Stimulated activated CD4-positive, alpha-beta T cell treated with anti-CD3 and anti-CD28 coated beads, TNF-alpha, amount 100 ng/mL, for 48 hours (primary cell): Measurements from ENCODE around the gene GASK1A.
"Not testable (repeated sequence)": the region's sequence is repeated elsewhere in the genome, so short reads cannot be mapped to it uniquely, and the experiment has no call there.

Experiments used
- DNase-seq, 3 donors: peaks; one replicate each; pipeline ENCODE4 v3.0.0-alpha.2; 2020; ENCODE audit warnings: low read depth in 3 of 3

GASK1A gene

DNA sequence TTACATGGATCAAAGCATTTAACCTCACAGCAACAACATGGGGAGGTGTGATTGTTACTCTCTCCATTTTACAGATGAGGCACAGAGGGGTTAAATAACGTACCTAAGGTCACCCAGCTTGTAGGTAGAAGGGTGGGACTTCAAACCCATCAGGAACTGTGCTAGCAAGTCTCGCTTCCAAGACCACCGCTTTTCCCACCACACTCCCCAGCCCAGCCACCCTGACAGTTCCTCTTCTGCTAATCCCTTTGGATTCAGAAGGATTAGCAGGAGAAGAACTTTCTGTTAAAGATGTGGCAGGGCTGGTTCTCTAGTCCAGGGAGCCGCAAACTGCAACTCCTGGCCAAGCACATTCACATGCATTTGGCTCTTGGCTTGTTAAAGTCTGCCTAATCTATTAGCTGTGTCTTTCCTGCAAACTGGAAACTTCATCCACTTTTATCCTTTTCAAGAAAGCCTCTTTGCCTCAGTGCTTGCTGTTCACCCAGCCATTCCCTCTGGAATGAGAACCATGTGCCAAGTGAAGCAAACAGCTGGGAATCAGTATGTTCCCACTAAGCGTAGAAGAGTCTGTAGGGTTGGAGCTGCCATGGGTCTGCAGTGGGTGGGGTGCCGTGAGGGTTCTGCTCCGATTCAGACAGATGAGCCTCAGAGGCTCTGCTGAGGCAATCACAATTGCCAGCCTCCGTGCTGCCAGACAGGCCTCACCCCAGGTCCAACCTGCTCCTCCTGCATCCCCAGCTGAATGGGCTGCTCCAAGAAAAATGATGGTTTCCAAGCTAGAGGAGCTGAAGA lies 82.2 kb downstream of the GASK1A start:
- DNase-seq, result no peak

DNA sequence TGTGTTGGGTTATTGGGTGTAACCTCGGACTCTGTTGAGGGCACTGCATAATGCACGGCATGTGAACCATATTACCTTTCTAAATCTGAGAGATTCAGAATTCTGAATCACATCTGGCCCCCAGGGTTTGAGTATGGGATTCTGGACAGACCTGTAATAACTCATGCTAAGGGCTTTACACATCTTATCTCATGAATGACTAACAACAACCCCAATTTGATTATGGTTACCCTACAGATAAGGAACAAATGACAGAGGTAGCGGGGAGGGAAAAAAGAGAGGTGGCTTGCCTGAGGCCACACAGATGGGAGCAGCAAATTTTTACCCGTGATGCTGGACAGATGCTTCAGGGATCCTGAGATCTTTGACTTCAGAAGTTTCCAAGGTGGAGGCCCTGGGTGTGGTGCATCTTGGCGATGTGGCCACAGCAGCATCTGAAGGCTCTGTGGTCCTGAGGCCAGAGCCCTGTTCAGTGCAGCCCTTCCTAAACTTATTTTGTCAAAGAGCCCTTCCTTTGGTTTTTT lies 83.0 kb downstream of the GASK1A start:
- DNase-seq, result no peak

- no peak for DNase-seq
These were observed 83.5 kb downstream of the GASK1A start for GRCh38 chr3:43062564-43063040.

DNA sequence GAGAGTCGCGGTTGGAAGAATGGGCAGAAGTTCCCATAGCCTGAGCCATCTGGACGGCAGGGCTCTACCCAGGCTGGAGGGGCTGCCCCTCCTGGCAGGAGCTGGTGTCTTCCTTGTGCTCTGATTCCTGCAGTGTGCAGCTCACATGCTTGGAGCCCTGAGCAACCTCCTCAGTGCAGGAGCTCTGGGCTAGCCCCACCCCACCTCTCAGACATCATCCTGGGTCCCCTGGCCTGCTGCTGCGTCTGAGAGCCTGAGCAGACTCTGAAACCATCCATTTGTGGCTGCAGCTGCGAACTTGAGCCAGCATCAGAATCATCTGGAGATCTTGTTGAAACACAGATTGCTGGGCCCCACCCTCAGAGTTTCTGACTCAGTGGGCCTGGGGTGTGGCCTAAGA lies 84.0 kb downstream of the GASK1A start:
- DNase-seq, result no peak

- DNase-seq, result not testable (repeated sequence)
These were observed 91.6 kb downstream of the GASK1A start for GRCh38 chr3:43070670-43071069.

GRCh38 chr3:43071313-43071893 lies 92.3 kb downstream of the GASK1A start:
- DNase-seq, result peak in 1 of 3 donors; percentile 18

GRCh38 chr3:43072361-43072760 lies 93.2 kb downstream of the GASK1A start:
- no peak for DNase-seq

DNA sequence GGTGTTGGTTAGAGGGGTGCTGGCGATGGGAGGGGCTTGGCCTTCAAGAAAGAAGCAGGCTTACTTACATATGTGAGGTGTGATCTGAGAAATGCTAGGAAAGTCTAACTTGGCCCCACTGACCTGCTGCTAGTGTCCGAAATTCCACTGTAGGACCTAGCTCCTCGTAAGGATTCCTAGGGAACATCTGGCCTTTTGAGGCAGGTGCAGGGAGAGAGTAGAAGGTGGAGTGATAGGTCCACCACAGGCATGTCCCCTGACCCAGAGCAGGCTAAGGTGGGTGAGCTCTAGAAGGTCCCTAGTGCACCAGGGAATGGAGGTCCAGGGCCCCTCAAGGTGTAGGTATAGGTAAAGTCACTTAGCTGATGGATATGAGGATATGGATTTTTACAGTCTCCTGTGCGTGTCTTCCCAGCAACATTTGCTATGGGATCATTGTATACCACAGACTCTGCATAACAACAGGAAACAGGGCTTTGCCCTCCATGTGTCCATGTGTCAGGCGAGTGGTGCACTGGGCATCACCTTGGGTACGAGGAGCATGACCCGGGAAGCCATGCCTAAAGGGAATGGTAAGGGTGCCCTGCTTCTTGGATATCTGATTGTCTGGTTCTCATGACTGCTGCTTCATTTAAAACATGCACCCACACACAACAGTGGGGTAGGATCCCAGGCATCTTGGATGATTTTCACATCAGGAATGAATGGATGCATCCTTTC lies 94.2 kb downstream of the GASK1A start:
- DNase-seq, result no peak

DNA sequence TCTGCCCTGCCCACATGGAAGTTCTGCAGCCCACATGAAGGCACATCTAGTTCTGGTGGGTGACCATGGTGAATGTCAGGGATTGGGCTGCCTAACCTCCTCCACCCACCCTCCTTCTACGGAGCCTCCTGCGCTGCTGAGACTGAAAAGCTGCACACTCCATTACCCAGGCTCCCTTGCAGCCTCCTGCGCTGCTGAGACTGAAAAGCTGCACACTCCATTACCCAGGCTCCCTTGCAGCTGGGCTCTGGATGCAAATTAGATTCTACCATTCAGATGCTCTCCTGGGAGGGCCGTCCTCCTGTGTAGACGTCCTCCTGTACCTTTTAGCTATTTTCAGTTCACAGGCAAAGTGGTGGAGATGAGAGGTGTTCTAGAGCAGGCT lies 94.7 kb downstream of the GASK1A start:
- DNase-seq, result no peak

DNA sequence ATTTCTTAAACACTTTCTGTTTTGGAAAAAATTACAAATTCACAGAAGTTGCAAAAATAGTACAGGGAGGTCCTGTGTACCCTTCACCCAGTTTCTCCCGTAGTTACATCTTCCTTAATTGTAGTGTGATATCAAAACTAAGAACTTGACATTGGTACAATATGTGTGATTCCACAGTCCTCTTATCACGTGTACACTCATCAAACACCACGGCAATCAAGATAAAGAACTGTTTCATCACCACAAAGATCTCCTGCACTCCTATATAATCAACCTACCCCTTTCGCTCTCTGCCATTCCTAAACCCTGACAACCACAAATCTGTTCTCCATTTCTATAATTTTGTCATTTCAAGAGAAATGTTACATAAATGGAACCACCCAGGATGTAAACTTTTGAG lies 95.4 kb downstream of the GASK1A start:
- no peak for DNase-seq

DNA sequence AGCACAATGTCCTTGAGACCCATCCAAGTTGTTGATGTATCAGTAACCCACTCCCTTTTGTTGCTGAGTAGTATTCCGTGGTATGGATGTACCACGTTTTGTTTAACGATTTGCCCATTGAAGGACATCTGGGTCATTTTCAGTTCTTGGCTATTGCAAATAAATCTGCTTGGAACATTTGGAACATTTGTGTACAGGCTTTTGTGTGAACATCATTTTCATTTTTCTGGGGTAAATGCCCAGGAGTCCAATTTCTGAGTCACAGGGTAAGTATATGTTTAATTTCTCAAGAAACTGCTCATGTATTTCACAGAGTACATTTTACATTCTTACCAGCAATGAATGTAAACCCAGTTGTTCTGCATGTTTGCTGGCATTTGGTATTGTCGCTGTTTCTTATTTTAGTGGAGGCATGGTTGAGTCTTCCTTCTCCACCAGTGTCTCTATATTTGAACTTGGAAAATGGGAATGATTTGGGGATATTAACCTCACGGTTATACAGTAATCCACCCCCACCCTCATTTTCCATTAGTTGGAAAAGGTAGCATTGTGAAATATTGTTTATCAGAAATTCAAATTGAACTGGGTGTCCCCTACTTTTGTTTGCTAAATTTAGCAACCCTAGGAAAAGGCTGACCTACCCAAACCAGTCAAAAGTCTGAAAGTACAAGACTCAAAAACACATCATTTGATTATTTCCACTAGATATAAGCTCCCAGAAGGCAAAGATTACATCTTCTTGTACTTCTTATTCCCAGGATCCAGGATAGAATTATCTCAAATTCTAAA lies 96.0 kb downstream of the GASK1A start:
- no peak for DNase-seq

DNA sequence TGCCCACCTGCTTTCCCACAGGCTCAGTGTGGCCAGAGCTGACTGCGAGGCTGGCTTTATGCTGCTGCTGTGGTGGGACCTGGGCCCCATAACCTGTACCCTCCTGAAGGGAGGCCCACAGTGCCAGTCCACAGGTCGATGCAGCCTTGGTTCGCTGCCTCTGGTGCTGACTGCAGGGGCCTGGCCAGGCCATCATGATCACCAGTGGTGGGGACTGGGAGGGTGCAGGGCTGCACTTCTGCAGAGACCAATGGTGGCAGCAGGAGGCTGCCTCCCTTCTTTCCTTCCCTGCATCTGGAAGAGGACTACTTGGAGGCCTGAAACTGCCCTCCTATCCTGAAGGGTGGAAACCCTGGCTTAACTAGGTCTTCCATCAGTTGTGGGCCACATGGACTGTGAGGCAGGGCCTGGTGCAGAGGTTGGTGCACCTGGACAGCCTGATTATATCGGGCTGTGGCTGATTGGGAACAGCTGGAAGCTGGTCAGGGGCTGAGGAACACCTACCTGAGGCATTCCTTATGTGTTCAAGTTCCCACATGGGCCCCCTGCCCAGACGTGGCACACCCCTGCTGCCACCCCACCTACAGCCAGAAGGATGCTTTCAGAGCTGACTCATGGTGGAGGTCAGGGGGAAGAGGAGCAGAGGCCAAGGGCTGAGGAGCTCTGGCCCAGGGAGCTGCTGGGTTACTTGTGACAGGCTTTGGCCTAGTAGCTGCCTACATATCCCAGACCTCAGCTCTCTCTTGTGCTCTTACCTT lies 97.0 kb downstream of the GASK1A start:
- no peak for DNase-seq

- no peak for DNase-seq
These were observed 97.7 kb downstream of the GASK1A start for GRCh38 chr3:43076857-43077256.

- no peak for DNase-seq
These were observed 98.2 kb downstream of the GASK1A start for GRCh38 chr3:43077261-43077660.

- DNase-seq, result no peak
These were observed 98.6 kb downstream of the GASK1A start for GRCh38 chr3:43077707-43078106.

DNA sequence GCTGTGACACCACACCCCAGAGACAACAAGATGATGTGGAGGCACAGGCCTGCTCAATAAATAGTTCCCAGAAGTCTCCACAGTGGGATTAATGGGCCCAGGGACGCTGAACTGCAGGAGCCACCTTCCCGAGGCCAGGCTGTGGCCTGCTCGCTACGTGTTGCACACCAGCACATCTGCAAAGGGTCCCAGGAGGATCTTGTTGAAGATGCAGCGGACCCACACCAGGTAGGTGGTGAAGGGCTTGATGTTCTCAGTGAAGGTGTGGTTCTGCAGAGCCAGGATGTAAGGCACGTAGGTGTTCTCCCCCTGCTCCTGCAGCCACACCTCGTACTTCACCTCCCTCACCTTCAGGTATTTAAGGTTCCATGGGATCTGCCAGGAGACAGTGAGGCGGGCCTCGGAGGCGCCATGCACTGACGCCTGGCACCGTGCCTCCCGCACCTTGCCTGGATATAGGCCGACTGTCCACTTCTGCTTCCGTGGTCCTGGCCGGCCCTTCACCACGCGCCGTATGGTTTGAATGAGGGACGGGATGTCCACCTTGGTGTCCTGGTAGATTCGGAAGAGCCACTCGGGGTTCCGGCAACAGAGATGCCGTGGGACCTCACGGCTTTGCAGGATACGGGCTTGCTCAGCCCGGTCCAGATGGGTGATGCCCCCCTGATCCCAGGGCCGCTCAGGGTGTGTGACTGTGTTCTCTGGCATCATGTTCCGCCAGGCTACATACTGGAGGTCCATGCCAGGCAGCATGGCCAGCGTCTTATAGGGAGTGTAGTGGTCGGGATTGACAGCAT lies 100.6 kb downstream of the GASK1A start:
- DNase-seq, result no peak

- DNase-seq, result no peak
These were observed 101.8 kb downstream of the GASK1A start for GRCh38 chr3:43080726-43081568.

DNA sequence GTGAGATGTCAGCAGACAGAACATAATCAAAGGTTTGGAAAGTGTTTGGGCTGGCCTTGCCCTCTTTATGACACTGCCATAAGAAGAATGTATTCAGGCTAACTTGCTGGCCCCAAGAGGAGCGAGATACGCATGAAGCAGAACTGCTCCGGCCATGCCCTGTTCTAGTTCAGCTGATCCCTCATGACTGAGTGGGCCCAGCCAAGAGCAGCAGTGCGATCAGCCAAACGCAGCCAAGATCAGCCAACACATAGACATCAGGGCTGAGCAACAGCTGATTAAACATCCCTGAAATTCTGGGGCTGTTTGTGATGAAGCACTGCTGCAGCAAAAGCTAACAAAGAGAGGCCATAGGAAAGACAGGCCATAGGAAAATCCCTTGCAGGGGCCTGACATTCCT lies 102.7 kb downstream of the GASK1A start:
- DNase-seq, result no peak

DNA sequence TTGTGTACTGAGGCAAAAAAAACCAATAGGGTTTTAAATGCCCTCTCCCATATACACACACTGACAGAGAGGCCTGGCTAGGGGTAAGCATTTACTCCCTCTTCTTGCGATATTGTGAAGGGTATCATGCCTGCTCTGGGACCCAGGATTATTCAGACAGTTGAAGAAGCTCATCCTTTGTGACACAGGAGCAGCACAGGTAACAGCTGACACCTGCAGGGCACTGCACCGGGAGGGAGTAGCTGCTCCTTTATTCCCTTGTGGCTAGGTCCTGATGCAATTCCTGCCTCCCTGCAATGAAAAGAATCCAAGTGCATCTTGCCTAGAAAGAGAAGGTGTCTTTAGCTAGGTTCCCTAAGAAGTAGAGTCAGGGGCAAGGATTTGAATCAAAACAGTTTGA lies 103.3 kb downstream of the GASK1A start:
- DNase-seq, result no peak
